Measurements from ENCODE around the gene CPA4.

Gene CPA4

DNA sequence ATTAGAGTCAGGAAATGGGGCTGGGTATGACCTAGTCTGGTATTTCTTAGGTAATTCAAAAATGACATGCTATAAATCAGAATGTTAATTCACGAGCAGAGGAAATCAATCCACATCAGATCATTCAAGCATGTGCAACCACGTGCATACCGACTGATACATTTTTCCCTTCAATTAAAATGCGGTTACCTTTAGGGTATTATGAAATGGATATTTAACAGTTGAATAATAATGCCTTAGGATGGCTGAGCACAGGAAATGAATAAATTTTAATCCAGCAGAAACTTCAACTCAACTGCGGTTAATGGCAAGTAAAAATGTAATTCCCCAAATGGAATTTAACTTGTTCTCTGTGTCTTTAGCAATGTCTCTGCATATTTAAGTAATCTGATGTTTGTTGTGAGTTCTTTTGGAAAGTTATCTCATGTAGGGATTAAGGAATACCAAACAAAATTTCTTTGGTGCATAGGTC is 17.1 kb upstream of the CPA4 start:
- DNase-seq: no peak

GRCh38 chr7:130276796-130277762 is 15.9 kb upstream of the CPA4 start:
- DNase-seq: peak; percentile 64

DNA sequence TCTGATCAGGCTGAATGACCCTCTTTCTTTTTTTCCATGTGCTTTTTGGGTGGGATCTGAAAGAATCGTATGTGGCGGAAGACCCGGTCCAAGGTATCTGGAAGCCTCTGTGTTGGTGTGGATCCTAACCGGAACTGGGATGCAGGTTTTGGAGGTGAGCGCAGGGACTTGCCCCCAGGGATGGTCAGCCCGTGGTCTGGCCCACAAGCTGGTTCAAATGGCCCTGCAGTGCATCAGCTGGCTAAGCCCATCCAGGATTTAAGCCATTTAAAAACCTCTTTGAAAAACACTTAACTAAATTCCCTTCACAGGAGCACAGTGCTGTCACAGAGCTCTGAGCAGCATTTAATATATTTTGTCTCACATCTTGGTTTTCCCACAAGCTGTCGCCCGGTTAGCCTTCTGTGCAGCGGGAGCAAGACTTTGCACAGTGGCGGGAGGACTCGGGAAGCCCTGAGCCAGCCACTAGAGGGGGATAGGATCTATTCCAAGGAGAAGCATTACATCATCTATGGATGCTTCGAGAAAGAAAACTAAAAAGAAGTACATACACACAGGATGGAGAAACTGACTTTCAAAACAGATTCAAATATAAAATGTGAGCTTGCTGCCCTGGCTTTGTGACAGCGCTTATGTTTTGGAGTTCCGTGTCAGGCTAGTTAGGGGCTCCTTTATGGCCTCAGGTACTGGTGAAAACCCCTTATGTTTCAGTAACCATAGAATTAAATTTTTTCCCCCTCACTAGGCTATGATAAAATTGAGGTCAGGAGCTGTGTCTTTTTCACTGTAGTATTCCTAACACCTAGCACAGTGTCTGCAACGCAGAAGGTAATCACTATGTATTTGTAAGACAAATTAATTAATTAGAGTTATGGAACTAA is 15.0 kb upstream of the CPA4 start:
- DNase-seq: no peak

DNA sequence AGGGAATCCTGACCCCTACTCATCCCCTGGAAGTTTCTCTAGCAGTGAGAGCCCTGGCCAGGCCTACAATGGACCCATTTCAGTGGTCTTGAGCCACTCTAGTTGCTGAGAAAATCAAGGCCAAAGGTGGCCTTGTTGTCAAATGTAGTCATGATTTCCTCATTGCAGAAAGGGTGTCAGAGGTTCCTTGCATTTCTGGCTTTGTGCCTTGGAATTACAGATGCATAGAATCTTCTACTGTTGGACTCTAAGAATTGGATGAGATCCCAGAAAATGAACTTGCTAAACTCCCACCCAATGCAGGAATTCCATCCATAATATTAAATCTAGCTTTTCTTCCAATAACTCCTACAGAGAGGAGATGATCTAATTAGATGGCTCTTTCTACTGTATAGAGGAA is 14.1 kb upstream of the CPA4 start:
- DNase-seq: no peak

GRCh38 chr7:130279286-130279685 is 13.7 kb upstream of the CPA4 start:
- DNase-seq: no peak

DNA sequence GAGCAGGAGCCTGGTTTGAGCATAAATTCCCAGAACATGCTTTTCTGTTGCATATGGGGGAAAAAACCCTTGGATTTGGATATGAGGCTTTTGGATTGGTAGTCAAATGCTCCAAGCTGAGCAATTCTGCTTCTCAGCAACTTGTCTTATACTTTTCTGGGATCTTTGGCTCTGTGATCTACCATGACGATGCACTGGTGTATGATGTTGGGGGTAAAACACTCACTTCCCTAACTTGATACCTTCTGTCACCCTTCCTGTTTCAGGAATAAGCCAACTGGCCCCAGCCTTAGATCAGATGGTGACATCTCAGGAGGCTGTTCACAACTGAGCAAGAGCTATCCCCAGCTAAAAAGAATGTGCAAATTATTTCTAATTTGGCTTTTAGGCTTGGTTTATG is 13.1 kb upstream of the CPA4 start:
- no peak for DNase-seq

DNA sequence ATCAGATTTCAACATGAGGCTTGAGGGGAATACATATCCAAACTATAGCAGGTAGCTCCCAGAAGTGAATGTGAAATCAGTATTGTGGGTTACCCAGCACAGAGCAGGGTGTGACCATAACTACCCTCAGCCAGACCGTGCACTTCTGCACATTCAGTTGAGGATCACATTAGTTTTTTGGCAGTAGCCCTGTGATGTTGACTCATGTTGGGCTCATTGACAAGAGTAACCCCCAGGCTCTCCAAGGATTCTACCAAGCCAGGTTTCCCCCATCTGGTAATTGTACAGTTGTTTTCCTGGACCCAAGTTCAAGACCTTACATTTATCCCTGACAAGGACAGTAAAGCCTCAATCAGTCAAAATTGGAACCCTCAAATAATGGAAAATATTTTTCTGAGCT is 11.7 kb upstream of the CPA4 start:
- no peak for DNase-seq

DNA sequence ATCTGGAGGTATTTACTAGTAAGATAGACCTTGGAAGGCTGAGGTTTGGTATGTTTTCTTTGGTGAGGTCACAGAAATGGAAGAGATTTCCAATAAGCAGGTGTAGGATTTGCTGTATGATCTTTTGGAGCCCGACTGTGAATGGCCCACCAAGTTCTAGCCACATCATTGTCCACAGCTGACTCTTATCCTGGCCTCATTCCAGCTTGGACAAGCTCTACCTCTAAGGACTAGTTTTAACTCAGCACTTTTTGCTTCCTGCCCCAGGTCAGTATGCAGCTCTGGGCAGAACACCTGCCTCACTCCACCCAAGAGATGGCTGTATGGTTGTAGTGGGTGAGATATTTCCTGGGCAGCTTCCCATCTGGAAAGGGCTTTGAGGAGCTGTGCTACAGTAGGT is 6.1 kb upstream of the CPA4 start:
- DNase-seq: no peak

DNA sequence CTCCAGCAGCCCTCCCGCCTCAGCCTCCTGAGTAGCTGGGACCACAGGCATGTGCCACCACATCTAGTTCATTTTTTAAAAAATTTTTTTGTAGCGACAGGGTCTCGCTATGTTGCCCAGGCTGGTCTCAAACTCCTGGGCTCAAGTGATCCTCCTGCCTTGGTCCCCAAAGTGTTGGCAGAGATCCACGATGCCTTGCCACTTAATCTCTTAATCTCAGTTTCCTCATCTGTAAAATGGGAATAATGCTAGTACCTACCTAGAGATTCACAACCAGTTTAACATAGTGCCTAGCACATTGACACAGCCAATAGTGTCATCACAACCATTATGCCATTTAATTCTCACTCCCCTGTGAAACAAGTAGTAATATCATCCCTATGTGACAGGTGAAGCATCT is 4.8 kb upstream of the CPA4 start:
- no peak for DNase-seq

- DNase-seq: no peak
Measured at GRCh38 chr7:130288829-130289228, 4.1 kb upstream of the CPA4 start.

GRCh38 chr7:130289478-130289877 is 3.5 kb upstream of the CPA4 start:
- no peak for DNase-seq

- DNase-seq: no peak
Measured at GRCh38 chr7:130290745-130291144, 2.2 kb upstream of the CPA4 start.

GRCh38 chr7:130293521-130293920 is 560 bp downstream of the CPA4 start:
- no peak for DNase-seq

DNA sequence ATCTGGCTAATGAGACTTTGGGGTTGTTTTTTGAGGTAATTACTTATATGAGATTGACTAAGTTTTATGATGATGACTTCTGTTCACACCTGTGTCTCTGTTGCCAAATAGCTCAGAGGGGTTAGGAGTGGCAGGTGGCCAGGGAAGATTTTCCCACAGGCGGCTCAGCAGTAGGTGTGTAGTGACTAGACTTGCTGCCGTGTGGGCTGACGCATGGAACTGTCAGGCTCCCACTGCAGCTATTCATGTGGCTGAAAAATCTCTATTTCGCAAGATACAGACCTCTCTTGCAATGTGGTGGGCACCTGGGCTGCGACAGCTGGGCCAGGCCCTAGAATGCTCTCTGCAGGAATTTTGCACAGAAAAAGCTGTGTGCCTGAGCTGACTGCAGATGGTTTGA is 1.4 kb downstream of the CPA4 start:
- no peak for DNase-seq

DNA sequence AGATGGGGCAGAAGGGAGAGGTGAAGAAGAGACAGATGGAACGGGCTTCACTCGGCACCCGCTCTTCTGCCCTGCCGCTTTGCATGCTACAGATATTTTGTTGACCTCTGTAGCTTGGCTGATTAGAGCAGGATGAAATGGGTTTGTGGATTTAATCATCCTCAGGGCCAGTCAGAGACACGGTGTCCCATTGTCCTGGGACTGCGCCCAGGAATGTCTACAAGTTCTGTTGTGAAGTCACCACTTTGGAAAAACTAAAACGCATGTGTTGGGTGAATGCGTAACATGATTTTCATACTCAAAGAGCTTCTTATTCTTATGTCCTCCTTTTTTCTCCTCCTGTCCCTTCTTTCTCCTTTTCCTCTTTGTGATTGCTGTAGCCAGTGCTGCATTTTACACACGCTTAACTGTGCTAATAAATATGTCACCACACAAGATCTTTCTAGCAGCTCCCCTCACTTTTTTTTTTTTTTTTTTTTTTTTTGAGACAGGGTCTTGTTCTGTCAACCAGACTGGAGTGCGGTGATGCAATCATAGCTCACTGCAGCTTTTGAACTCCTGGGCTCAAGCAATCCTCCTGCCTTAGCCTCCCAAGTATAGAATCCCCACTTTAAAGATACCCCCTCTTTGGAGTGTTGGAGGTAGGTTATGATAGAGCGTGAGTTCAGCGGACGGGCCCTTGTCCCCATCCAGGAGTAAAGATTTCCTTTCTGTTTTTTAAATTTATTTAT is 3.4 kb downstream of the CPA4 start:
- DNase-seq: no peak

DNA sequence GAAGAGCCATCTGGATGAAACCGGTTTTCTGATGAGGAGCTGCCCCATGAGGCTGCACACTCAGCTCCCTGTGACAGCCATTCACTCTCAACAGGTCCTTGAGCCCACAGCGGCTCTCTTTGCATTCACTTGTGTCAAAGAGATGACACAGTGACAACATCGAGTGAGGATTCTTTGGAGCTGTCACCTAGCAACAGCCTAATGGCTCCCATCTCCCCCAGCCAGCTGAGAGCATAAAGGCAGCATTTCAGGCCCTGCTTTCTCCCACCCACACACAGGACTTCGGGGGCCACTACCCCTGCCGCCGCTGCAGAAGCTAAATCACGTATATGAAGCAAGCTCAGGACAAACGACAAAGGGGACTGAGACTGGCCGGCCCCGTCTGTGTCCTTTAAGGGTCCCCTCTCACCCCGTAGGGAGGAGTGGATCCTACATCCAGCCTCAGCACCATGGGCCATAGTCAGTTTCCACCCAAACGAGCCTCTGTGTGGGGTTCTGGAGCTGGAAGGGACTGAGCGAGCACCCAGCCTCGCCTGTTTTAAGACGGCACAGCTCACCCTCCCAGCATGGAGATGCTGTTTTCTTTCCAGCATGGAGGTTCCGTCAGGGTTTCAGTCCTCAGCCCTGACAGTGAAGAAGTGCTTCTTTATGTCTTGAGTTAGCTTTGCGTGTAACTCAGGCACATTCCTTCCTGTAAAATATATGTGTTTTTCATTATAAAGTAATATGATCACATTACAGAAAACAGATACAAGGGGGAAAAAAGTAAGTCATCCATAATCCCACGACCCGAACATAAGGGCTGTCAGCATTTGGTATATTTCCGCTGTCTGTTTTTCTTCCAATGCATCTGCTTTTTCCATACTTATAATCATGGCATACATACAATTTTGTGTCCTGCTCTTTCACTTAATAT is 4.9 kb downstream of the CPA4 start:
- DNase-seq: no peak

DNA sequence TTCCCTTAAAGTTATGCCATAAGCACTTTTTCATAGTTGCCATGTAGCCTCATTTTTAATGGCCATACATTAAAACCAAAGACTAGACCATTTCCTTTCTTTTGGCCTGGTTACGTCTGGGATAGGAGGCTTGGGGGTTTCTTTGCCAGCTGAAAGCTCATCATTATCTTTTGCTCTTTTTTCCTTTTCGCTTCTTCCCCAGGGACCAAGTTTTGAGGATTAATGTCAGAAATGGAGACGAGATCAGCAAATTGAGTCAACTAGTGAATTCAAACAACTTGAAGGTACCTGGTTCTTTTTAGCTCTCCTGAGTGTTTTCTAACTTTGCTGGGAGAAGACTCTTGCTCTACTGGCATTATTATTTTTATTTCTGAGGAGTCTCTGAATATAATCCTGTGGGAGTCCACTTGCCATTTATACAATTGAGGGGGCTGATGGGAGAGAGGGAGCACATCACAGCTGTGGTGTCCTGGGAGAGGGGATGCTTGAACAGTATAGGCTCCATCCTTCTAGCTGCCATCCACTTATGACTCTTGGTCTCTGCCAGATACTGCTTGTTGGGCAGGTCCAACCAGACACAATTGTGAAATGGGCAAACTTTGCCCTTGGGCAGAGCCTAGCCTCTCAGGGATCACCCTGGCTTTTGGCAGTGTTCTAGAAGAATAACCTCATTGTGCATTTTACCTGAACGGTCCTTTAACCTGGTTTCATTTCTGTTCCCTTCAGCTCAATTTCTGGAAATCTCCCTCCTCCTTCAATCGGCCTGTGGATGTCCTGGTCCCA is 5.8 kb downstream of the CPA4 start:
- DNase-seq: no peak

- no peak for DNase-seq
Measured at GRCh38 chr7:130299866-130300265, 6.9 kb downstream of the CPA4 start.

GRCh38 chr7:130301501-130302020 is 8.6 kb downstream of the CPA4 start:
- DNase-seq: no peak

DNA sequence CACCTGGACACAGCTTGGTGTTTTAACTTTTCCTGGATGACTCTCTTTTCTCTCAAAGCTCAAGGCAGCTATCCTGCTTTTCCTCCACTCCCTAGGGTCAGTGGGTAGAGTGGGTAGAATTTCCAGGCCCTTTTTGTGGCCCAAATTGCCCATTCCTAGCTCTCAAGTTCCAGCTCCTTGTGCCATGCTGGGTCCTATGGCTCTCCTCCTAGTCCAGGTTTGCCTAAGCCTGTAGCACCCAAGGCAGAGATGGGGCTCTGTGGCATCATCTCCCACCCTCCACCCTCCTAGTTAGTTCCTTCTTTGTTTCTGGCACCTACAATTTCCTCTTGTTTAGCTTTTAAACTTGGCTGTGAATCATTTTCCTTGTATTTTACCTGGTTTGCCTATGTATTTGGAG is 9.7 kb downstream of the CPA4 start:
- no peak for DNase-seq

DNA sequence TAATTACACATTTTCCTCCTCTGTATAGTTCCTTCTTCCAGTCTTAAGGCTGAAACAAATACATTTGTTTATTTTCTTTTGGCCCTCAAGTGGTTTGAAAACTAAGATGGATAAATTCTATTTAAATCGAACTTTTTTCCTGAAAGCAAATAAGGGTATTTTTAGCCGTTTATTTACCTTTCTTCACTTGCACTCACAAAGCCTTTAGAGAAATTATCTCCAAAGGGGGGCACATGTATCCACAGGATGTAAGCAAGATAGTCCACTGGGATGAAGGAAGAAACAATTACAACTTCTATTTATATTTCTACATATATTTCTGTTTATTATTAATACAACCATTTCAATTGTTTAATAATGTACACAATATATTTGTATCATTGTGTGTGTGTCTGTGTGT is 10.2 kb downstream of the CPA4 start:
- DNase-seq: no peak

Measured in stimulated activated CD8-positive, alpha-beta memory T cell treated with anti-CD3 and anti-CD28 coated beads, Interleukin-4, amount 100 ng/mL, for 48 hours (primary cell).